ENCODE data around the gene ADAM10. TPM values are rescaled to one million over a fixed set of nuclear protein-coding genes. Genes with fewer than 3 reads are reported as not detected.

The ADAM10 gene
- total and polyA plus RNA-seq, 2 of the 8 experiments (the other 6 are each of a cell fraction or from before 2014, with no cell fraction given), result 46.5 to 163 TPM

GRCh38 chr15:58566029-58566428, 183.5 kb downstream of the ADAM10 start (continued):
- TF ChIP-seq CHD7 (IDR thresholded peaks at IDR 0.05; ENCODE audit: insufficient replicate concordance, low read length), result no peak
- TF ChIP-seq POLR2AphosphoS5 (IDR thresholded peaks at IDR 0.05; ENCODE audit: low read depth, low read length), result no peak
- TF ChIP-seq USF2 (IDR thresholded peaks at IDR 0.05; ENCODE audit: low read length), result no peak
- TF ChIP-seq CEBPB (IDR thresholded peaks at IDR 0.05; ENCODE audit: low read depth, low read length), result no peak
- TF ChIP-seq SIN3A (conservative IDR thresholded peaks at IDR 0.05 in 1 of 2, IDR thresholded peaks at IDR 0.05 in 1 of 2; ENCODE audit: low read depth in 1 of 2, low read length in 2 of 2), result no peak
- TF ChIP-seq RAD21 (IDR thresholded peaks at IDR 0.05 in 1 of 2, conservative IDR thresholded peaks at IDR 0.05 in 1 of 2; ENCODE audit: low read depth in 2 of 2, low read length in 2 of 2), result no peak
- no peak for TF ChIP-seq EGR1 (IDR thresholded peaks at IDR 0.05; ENCODE audit: borderline replicate concordance, low read depth, low read length)
- no peak for TF ChIP-seq EP300 (IDR thresholded peaks at IDR 0.05; ENCODE audit: borderline replicate concordance in 1 of 2, low read depth in 2 of 2, low read length in 2 of 2)
- no peak for TF ChIP-seq HDAC6 (IDR thresholded peaks at IDR 0.05; ENCODE audit: low read depth, low read length)
- no peak for TF ChIP-seq SRF (IDR thresholded peaks at IDR 0.05; ENCODE audit: low read depth, low read length)

All from H1 (cell line).